Measurements from ENCODE around the gene MIPOL1.
"Not testable (repeated sequence)": the region's sequence is repeated elsewhere in the genome, so short reads cannot be mapped to it uniquely, and the experiment has no call there.

GRCh38 chr14:37184520-37184919 lies 13.2 kb upstream of the MIPOL1 start:
- not testable (repeated sequence) for TF ChIP-seq CTCF, POLR2A (IDR thresholded peaks at IDR 0.05)
